Activated CD8-positive, alpha-beta T cell treated with anti-CD3 and anti-CD28 coated beads for 36 hours (primary cell): ENCODE data around the gene AP1AR. TPM values are rescaled to one million over a fixed set of nuclear protein-coding genes. Genes with fewer than 3 reads are reported as not detected.

Experiments used
- ATAC-seq: fragments of 200-7000 bp; cut with Tn5 transposase; one replicate; pipeline ENCODE4 v1.10.0; 2021; ENCODE audit warnings: mild to moderate bottlenecking, moderate library complexity
- CTCF ChIA-PET: fragments of 350-600 bp; sonication (Branson Sonifier 250); formaldehyde crosslinking; loops from one replicate; lab custom pipeline; 2021; ENCODE audit warnings: antibody characterized with exemption; lab: Charles Lee
- POLR2A ChIA-PET: fragments of 350-600 bp; sonication (Branson Sonifier 250); formaldehyde crosslinking; loops from one replicate; lab custom pipeline; 2021; ENCODE audit warnings: antibody characterized with exemption; lab: Charles Lee
- DNase-seq: peaks from one replicate; pipeline ENCODE4 v3.0.0-alpha.2; 2020
- H3K27ac Mint-ChIP-seq: one replicate; pipeline ENCODE4 v1.8.0; 2021; ENCODE audit warnings: mild to moderate bottlenecking, mixed read lengths
- H3K27me3 Mint-ChIP-seq: one replicate; pipeline ENCODE4 v1.8.0; 2021; ENCODE audit warnings: mixed read lengths
- H3K36me3 Mint-ChIP-seq: one replicate; pipeline ENCODE4 v1.8.0; 2021; ENCODE audit warnings: low read depth, mixed read lengths
- H3K4me1 Mint-ChIP-seq: one replicate; pipeline ENCODE4 v1.8.0; 2021; ENCODE audit warnings: low read depth, mixed read lengths
- H3K4me3 Mint-ChIP-seq: one replicate; pipeline ENCODE4 v1.8.0; 2021; ENCODE audit warnings: mild to moderate bottlenecking, moderate library complexity, mixed read lengths
- H3K9me3 Mint-ChIP-seq: one replicate; pipeline ENCODE4 v1.8.0; 2021; ENCODE audit warnings: mixed read lengths
- intact Hi-C: fragments of 100-400 bp; cut with micrococcal nuclease; formaldehyde crosslinking; loops from one replicate; pipeline ENCODE4 v1.10.0; 2022
- total RNA-seq, 2 experiments: library from RNA; stranded (reverse); gene quantifications; one replicate each; pipeline ENCODE4 v1.2.3, GENCODE V29; 2021
- TF ChIP-seq, protein P1 (sequence below): fragments of 200-600 bp; IDR thresholded peaks from one replicate; pipeline ENCODE4 v1.8.0; 2022; ENCODE audit warnings: antibody characterized with exemption, mild to moderate bottlenecking

The AP1AR gene
- total RNA-seq, 2 experiments from 2014 or later, result 15.5 to 17.7 TPM

DNA sequence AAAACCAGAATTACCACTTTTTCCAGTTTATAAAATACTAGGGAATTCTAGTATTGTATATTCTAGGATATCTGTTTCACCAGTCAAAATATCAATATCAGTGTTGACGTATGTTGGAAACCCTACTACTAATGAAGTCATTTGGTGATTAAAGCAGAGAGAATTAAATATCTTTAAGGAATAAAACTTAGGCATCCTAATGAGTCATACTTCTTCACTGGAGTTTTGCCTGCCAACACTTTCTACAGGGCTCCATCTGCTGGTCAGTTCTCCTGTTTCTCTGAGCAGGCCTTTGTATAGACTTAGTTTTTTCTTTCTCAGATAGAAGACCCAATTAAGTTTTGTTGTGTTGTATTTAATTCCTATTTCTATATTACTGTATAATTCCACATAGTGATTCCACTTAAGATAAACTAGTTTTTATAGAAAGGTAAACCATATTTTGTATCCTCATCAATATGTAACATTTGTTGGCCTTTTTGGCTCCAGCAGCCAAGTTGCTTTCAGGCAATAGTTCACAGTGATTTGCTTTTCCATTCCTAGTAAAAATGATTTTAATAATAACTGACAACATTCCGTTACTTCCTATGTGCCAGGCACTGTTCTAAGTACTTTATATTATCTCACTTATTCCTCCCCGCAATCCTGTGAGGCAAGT is 3.5 kb downstream of the AP1AR start:
- Mint-ChIP-seq H3K4me1 (peaks cover 48% of the 10 kb centered on the region), H3K27ac (no peak overlapping the region), H3K36me3 (peaks cover 3% of the 10 kb centered on the region), H3K27me3 (no peaks in the 10 kb centered on the region), H3K9me3 (no peaks in the 10 kb centered on the region), H3K4me3 (no peak overlapping the region)
- ATAC-seq (no peak), DNase-seq (peak; percentile 67)
- ChIA-PET CTCF (interaction anchor here (0.7 to 6.2 kb wide), 19 partner anchors 9 to 298 kb away, joined by 3 to 110 read pairs (median 3); no protein-coding TSS in a partner anchor), POLR2A (interaction anchor here (1.2 kb wide), 1 partner anchor 89 kb away, joined by 5 read pairs; the partner anchor contains the start of gene FAM241A)
- TF ChIP-seq, protein P1, sequence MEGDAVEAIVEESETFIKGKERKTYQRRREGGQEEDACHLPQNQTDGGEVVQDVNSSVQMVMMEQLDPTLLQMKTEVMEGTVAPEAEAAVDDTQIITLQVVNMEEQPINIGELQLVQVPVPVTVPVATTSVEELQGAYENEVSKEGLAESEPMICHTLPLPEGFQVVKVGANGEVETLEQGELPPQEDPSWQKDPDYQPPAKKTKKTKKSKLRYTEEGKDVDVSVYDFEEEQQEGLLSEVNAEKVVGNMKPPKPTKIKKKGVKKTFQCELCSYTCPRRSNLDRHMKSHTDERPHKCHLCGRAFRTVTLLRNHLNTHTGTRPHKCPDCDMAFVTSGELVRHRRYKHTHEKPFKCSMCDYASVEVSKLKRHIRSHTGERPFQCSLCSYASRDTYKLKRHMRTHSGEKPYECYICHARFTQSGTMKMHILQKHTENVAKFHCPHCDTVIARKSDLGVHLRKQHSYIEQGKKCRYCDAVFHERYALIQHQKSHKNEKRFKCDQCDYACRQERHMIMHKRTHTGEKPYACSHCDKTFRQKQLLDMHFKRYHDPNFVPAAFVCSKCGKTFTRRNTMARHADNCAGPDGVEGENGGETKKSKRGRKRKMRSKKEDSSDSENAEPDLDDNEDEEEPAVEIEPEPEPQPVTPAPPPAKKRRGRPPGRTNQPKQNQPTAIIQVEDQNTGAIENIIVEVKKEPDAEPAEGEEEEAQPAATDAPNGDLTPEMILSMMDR, result peak; percentile 78
- intact Hi-C loops, result loop anchor here (1.0 to 5.0 kb wide), 2 partner anchors 52 to 136 kb away; partner anchors contain the start of gene TIFA

DNA sequence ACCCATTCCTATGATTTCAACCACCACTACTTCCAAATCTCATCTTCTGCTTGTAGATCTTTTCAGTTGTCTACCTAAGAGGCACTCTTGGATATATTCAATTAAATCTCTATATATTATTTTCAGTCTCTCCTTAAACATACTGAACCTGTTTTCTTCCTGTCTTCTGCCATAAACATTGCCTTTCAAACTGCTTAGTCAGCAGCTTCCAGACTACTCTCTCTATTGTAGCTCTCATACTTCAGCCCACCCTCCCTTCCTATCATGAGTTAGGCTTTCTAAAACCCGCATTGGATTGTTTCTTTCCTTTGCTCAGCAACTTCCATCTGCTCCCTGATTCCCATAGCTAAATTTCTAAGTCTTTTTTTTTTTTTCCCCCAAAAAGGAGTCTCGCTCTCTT is 4.5 kb downstream of the AP1AR start:
- no peak overlapping the region for H3K4me3 Mint-ChIP-seq
- no peak overlapping the region for H3K27ac Mint-ChIP-seq
- POLR2A ChIA-PET, result interaction anchor here (0.7 kb wide), 1 partner anchor 50 kb away, joined by 3 read pairs; no protein-coding TSS in a partner anchor

DNA sequence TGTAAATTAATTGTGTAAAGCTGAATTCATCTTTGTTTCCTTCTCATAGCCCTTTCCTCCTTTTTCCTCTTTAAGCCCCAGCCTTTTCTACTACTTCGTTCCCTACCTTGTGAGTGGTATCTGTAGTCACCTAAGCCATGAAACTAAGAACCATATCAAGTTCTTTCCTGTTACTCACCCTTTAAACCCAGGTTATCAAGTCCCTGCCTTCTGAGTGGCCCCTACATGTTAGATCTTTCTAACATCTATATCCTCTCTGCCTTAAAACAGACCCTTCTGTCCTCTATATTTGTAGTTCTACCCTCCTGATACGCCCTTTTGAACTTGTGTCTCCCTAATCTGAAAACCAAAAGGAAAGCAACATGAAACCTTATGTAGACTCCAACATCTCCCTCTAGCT is 7.2 kb downstream of the AP1AR start:
- Mint-ChIP-seq H3K4me1 (peaks cover 37% of the 10 kb centered on the region), H3K27me3 (no peaks in the 10 kb centered on the region), H3K4me3 (no peak overlapping the region), H3K36me3 (peaks cover 3% of the 10 kb centered on the region), H3K9me3 (no peaks in the 10 kb centered on the region), H3K27ac (no peak overlapping the region)
- intact Hi-C loops, result no loop called here
- TF ChIP-seq, protein P1, result no peak
- POLR2A ChIA-PET, result no interaction called here
- no peak for DNase-seq
- peak; percentile 58 for ATAC-seq
- CTCF ChIA-PET, result interaction anchor here (0.5 to 3.6 kb wide), 3 partner anchors 11 to 139 kb away, joined by 3 to 16 read pairs (median 3); no protein-coding TSS in a partner anchor

More for the DNA sequence above, 4.5 kb downstream of the AP1AR start:
- ATAC-seq, result no peak
- TF ChIP-seq, protein P1, result no peak
- intact Hi-C loops, result no loop called here
- no peaks in the 10 kb centered on the region for H3K9me3 Mint-ChIP-seq
- CTCF ChIA-PET, result interaction anchor here (0.8 to 6.2 kb wide), 6 partner anchors 9 to 288 kb away, joined by 3 to 110 read pairs (median 4); no protein-coding TSS in a partner anchor
- peaks cover 3% of the 10 kb centered on the region for H3K36me3 Mint-ChIP-seq
- DNase-seq, result no peak
- no peaks in the 10 kb centered on the region for H3K27me3 Mint-ChIP-seq
- peaks cover 44% of the 10 kb centered on the region for H3K4me1 Mint-ChIP-seq

DNA sequence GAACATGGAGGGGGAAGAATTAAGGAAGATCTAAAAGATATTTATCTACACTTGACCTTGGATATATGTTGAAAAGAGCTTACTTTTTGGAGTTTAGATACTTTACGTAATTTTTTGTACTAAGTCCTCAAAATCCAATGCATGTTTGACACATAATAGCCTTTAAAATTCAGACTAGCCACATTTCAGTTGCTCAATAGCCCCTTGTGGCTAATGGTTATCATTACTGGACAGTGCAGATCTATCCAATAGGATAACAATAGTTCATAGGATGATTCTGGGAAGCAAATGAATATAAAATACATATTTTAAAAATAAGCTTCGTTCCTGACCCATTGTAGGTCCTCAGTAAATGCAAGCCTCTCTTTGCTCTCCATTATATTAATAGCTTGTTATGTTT is 13.8 kb downstream of the AP1AR start:
- no peaks in the 10 kb centered on the region for H3K27me3 Mint-ChIP-seq
- H3K4me3 Mint-ChIP-seq, result no peak overlapping the region
- H3K9me3 Mint-ChIP-seq, result no peaks in the 10 kb centered on the region
- H3K4me1 Mint-ChIP-seq, result peaks cover 7% of the 10 kb centered on the region
- no peaks in the 10 kb centered on the region for H3K36me3 Mint-ChIP-seq
- ATAC-seq (no peak), DNase-seq (no peak)
- intact Hi-C loops, result no loop called here
- TF ChIP-seq, protein P1, result no peak
- CTCF ChIA-PET, result interaction anchor here (1.4 to 6.2 kb wide), 3 partner anchors 9 to 279 kb away, joined by 4 to 33 read pairs (median 6); no protein-coding TSS in a partner anchor
- no peak overlapping the region for H3K27ac Mint-ChIP-seq
- POLR2A ChIA-PET, result no interaction called here

DNA sequence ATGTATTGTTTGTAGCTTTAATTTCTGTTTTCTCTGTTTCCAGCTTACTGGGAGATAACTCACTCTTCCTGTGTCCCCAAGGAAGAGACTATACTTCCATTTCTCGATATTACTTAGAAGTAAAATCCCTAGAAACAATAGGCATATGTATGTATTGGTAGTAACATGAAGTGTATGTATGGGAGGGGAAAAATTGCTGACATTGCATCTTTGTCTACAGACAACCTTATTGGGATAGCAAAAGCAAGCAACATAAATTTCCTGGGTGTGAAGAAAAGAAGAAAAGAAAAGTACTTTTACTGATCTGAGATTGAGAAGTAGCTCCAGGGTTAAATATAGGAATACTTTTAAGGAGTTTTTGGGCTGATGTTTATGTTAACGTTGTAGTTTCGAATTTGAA is 15.4 kb downstream of the AP1AR start:
- no peak overlapping the region for H3K27ac Mint-ChIP-seq
- TF ChIP-seq, protein P1, result no peak
- no peak for DNase-seq
- peaks cover 7% of the 10 kb centered on the region for H3K4me1 Mint-ChIP-seq
- intact Hi-C loops, result no loop called here
- no peaks in the 10 kb centered on the region for H3K9me3 Mint-ChIP-seq
- CTCF ChIA-PET, result interaction anchor here (0.8 to 6.2 kb wide), 4 partner anchors 13 to 173 kb away, joined by 3 to 33 read pairs (median 3); no protein-coding TSS in a partner anchor
- POLR2A ChIA-PET, result no interaction called here
- no peaks in the 10 kb centered on the region for H3K36me3 Mint-ChIP-seq
- no peak overlapping the region for H3K4me3 Mint-ChIP-seq
- no peaks in the 10 kb centered on the region for H3K27me3 Mint-ChIP-seq
- ATAC-seq, result no peak
